Activated CD4-positive, alpha-beta T cell treated with anti-CD3 and anti-CD28 coated beads for 1 hour (primary cell): Measurements from ENCODE around the gene EEA1.

ENCODE experiments used
- DNase-seq: peaks from one replicate; pipeline ENCODE4 v3.0.0-alpha.2; 2020

Gene EEA1

GRCh38 chr12:92938018-92938417 lies 8.9 kb upstream of the EEA1 start:
- no peak for DNase-seq

DNA sequence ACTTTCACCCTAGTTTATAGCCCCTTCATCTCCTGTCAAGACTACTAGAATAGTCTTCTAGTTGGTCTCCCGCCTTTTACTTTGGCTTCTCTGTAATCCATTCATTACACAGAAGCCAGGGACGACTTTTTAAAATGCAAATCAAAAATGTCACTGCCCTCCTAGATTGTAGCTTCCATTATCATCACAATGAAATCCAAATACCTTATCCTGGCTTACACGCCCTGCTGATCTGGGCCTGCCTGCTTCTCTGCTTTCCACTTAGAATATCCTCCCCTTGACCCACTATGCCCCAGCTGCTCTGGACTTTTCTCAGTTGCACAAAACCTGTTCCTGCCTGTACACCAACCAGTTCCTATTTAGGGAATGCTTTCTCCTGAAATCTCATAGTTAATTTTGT lies 4.5 kb upstream of the EEA1 start:
- no peak for DNase-seq

DNA sequence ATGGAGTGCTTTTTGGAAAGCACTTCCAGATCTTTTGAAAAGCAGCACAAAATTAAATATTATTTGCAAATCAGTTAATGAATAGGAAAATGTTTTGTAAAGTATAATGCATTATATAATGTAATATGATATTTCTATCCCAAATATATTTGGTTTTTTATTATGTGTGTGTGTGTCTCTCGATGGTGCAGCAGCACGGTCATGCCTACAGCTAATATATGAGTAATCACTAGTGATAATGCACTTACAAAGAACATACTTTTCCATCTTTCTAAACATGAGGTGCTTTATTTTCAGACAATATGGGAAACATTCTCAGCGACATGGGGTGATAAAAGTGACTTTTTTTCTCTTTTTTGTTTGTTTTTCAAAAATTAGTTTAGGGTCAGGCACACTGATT lies 1.3 kb upstream of the EEA1 start:
- DNase-seq: no peak

DNA sequence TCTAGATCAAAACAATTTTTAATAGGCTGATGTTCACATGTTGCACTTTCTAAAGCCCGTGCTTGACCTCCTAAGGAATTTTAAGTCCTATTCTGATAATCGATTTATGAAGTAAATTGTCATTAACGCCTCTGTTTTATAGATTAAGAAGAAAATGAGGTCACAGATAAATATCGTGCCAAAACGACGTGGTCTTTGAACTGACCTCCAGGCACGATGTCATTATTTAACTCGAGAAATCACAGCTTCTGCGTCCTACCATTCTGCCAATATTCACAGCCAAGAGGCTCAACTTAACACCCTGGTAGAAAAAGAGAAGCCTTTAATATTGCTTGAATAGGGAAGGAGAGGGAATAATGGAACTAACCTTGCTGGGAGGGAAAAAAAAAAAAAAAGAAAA lies 888 bp upstream of the EEA1 start:
- DNase-seq: no peak

DNA sequence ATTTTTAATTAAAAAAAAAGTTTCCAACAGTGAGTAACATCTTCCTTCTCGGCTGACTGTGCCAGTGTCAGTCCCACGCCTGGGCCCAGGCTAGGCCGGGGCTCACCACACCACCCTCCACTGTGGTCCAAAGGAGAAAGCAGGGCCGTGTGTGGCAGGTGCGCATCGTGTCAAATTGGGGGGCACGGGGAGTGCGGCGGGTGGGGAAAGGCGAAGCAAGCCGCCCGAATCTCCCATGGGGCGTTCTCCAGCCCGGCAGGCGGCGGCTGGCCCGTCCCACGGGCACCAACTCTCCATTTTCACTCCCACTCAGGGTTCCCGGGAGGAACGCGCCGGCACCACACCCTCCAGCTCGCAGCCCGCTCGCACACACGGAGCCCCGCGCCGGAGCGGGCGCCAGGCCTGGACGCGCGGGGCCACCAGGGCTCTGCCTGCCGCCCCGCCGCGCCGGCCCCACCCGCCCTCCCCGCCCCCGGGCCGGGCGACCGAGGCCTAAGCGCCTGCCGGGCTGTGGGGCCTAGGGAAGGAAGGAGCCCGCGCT lies 604 bp downstream of the EEA1 start:
- peak; percentile 44 for DNase-seq

- no peak for DNase-seq
These were observed 1.4 kb downstream of the EEA1 start for GRCh38 chr12:92927436-92928281.

GRCh38 chr12:92927055-92927435 lies 2.0 kb downstream of the EEA1 start:
- no peak for DNase-seq

DNA sequence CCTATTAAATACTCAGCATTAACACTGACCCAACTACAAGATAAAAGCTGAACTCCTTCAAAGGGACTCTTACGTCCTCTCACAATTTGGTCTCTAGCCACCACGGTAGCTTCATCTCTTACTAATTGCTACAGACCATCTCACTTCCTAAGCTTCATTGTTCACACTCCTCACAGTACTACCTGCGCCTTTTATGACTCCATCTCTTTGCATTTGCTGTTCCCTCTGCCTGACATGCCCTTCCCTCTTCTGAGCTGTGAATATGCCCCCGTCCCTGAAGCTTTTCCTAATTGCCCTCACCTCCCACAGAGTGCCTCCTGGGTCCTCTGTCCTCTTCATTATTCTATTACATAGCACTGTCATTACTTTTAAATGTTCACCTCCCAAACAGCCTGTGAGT lies 2.5 kb downstream of the EEA1 start:
- DNase-seq: no peak

GRCh38 chr12:92921877-92922276 lies 7.2 kb downstream of the EEA1 start:
- no peak for DNase-seq

GRCh38 chr12:92915365-92915764 lies 13.7 kb downstream of the EEA1 start:
- DNase-seq: no peak

GRCh38 chr12:92914170-92914569 lies 14.9 kb downstream of the EEA1 start:
- no peak for DNase-seq

GRCh38 chr12:92912672-92913071 lies 16.4 kb downstream of the EEA1 start:
- no peak for DNase-seq

DNA sequence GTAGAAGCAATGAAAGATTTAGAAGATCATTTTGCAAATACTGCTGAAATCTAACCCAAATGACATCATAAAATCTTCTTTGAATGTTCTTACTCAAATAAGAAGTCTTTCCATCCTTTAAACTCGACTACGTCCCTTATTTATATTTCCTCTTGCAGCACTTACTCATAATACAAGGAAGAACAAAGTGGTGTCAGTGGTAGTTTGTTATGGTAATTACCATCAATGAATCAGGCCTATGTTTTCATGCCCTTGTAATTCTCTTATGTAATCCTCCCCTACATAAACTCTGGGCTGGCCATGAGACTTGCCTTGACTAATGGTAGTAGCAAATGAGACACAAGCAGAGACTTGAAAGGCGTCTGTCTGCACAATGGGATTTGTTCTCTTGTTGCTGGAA lies 17.0 kb downstream of the EEA1 start:
- no peak for DNase-seq

GRCh38 chr12:92911339-92911738 lies 17.8 kb downstream of the EEA1 start:
- DNase-seq: no peak

- DNase-seq: no peak
These were observed 21.0 kb downstream of the EEA1 start for GRCh38 chr12:92908108-92908507.

- DNase-seq: no peak
These were observed 23.1 kb downstream of the EEA1 start for GRCh38 chr12:92905811-92906554.

GRCh38 chr12:92905258-92905810 lies 23.8 kb downstream of the EEA1 start:
- DNase-seq: no peak

DNA sequence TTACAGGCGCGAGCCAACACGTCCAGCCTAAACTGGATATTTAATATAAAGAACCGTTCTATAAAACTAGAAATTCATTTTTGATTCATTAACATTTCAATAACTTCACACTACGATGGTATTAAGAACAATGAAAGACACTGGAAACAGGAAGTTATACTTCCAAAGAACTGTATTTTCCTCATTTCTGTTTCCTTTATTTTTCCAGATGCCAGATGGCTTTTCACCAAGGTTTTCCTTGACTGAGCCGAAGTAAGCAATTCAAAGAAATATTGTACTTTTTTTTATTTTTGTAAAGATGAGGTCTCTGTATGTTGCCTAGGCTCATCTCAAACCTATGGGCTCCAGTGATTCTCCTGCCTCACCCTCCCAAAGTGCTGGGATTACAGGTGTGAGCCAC lies 28.2 kb downstream of the EEA1 start:
- DNase-seq: no peak

GRCh38 chr12:92899386-92900001 lies 29.6 kb downstream of the EEA1 start:
- no peak for DNase-seq

- DNase-seq: no peak
These were observed 30.3 kb downstream of the EEA1 start for GRCh38 chr12:92898755-92899154.

GRCh38 chr12:92897844-92898243 lies 31.3 kb downstream of the EEA1 start:
- no peak for DNase-seq

DNA sequence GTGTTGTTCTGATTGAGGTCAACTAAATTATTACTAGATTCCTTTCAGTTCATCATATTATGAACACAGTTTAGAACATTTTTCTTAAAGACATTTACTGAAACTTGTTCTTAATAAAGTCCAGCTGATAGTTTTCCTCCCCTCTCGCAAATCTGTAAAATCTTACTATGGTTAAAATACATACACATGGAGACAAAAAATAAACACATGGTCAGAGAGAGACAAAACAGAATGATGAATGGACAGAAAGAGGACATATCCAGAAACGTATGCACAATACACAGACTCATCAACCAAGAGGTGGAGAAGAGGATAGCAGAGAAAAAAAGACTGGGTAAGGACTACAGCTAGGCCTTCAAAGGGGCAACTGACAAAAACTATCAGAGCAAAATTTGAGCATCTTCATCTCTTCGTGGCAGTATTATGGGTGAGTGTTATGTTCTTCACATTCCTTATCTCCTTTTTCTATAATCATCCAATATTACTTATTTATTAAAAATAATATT lies 38.4 kb downstream of the EEA1 start:
- DNase-seq: no peak

DNA sequence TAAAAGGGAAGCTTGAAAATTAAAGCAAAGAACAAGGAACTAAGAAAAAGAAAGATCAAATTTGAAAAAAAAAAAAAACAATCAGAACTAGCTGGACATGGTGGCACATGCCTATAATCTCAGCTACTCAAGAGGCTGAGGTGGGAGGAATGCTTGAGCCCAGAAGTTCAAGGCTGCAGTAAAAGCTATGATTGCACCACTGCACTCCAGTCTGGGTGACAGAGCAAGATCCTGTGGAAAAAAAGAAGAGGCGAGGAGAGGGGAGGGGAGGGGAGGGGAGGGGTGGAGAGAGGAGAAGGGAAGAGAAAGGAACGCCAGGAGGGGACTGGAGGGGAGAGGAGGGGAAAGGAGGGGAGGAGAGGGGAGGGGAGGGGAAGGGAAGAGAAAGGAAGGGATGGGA lies 43.0 kb downstream of the EEA1 start:
- DNase-seq: no peak
